Aorta (tissue), 5 donors: ENCODE data around the gene ARFGAP1. TPM values are rescaled to one million over a fixed set of nuclear protein-coding genes. Genes with fewer than 3 reads are reported as not detected.

Experiments
- ATAC-seq: fragments of 200-7000 bp; cut with Tn5 transposase; one replicate; pipeline ENCODE4 v1.9.1; 2022; ENCODE audit warnings: moderate library complexity; ENCODE audit not compliant: low FRiP score
- DNase-seq, 2 donors: peaks; one replicate each; pipeline ENCODE4 v3.0.0-alpha.2; 2020
- H3K27ac ChIP-seq, 2 donors: one replicate each; pipeline ENCODE4 v1.5.1; 2013; ENCODE audit warnings: low read length in 2 of 2, mild to moderate bottlenecking in 2 of 2, moderate library complexity in 2 of 2, control low read depth in 1 of 2, inconsistent platforms in 1 of 2, low read depth in 1 of 2
- H3K27me3 ChIP-seq, 2 donors: one replicate each; pipeline ENCODE4 v1.6.1; 2013; ENCODE audit warnings: control low read depth in 1 of 2, low read length in 1 of 2, mild to moderate bottlenecking in 1 of 2, moderate library complexity in 1 of 2; ENCODE audit not compliant: insufficient read depth in 2 of 2, control insufficient read depth in 1 of 2
- H3K36me3 ChIP-seq, 2 donors: one replicate each; pipeline ENCODE4 v1.6.1; 2013; ENCODE audit warnings: control low read depth in 1 of 2, low read length in 1 of 2, mild to moderate bottlenecking in 1 of 2; ENCODE audit not compliant: insufficient read depth in 2 of 2, control insufficient read depth in 1 of 2
- H3K4me1 ChIP-seq, 2 donors: one replicate each; pipeline ENCODE4 v1.6.1; 2013; ENCODE audit warnings: low read length in 2 of 2, control low read depth in 1 of 2, mild to moderate bottlenecking in 1 of 2, moderate library complexity in 1 of 2; ENCODE audit not compliant: insufficient read depth in 2 of 2, control insufficient read depth in 1 of 2
- H3K4me3 ChIP-seq, 2 donors: one replicate each; pipeline ENCODE4 v1.5.1; 2013; ENCODE audit warnings: low read length in 2 of 2, control low read depth in 1 of 2, mild to moderate bottlenecking in 1 of 2
- H3K9me3 ChIP-seq: one replicate; pipeline ENCODE4 v1.6.1; 2013; ENCODE audit warnings: mild to moderate bottlenecking, low read length; ENCODE audit not compliant: control insufficient read depth
- WGBS, 2 donors: extraction: QIAGEN DNeasy Blood & Tissue Kit; methylation state at CpG; one replicate each; pipeline ENCODE4 v1.1.7; 2013; 5-methylcytosine and 5-hydroxymethylcytosine counted together
- intact Hi-C, 2 donors: fragments of 100-400 bp; cut with DNase I; formaldehyde crosslinking; loops; one replicate each; pipeline versions ENCODE4 v1.14.2 to v1.15.0; 2022
- polyA plus RNA-seq, 2 donors: library from polyadenylated mRNA; stranded (reverse); fragments of 200-250 nt; gene quantifications; one replicate each; pipeline ENCODE4 v1.2.3, GENCODE V29; 2013
- total RNA-seq, 2 donors: library from RNA; stranded (reverse); fragmentation: NEBNext Ultra II Directional; extraction: Animal tissue kit (Norgen Biotek cat#: 25700); gene quantifications; one replicate each; pipeline ENCODE4 v1.2.1, GENCODE V29; 2021
- donor health status: healthy with polysubstance abuse.
- donor health status: Bipolar disorder and iron deficiency.
- donor health status: DM: no; HTN: no; CAD: no.
- donor health status: DM: no; HTN: no; CAD: no.
- donor health status: DM: yes; HTN: yes; CAD: no.

Gene ARFGAP1
- total and polyA plus RNA-seq, 4 donors, result 21.7 to 202 (median 81.9) TPM

DNA sequence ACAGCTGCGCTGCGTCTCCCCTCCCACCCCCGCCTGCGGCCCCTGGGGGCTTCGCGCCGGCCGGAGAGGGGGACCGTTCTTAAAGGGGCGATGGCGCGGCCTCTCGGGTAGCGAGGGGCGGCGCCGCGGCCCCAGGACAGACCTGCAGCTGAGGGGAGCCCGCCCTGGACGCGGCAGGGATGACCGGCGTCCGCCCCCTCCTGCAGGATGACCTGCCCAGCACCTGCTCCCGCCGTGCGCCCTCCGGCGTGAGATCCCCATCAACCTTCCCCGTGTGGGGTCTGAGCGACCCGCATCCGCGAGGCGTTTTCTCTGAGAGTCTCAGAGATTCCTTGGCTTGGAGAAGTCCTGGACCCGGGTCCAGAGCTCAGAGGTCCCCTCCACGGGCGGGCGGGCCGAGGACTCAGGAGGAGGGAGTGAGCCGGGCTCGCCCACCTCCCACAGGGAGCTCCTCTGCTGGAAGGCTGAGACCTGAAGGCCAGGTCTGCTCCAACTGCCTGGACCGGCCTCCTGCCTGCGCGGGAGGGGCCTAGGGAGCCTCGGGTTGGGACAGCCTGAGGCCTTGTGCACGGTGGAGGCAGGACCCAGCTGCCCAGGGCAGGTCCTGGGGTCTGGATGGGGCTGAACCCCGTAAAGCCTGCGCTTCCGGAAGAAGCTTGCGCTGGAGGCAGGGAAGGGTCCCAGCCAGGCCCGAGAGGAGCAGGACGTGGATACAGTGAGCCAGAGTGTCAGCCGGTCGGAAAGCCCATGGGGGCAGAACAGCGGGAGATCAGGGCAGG, 17.8 kb upstream of the ARFGAP1 start:
- 7% methylated on average over 46 to 56 of the region's 56 CpGs for WGBS, 2 donors
- no peaks in the 10 kb centered on the region for H3K27me3 ChIP-seq
- H3K4me1 ChIP-seq, result no peaks in the 10 kb centered on the region
- H3K27ac ChIP-seq, result no peak overlapping the region
- no peaks in the 10 kb centered on the region for H3K9me3 ChIP-seq
- DNase-seq (no peak), ATAC-seq (no peak)
- H3K36me3 ChIP-seq, result no peaks in the 10 kb centered on the region
- intact Hi-C loops, result no loop called here
- H3K4me3 ChIP-seq, result no peak overlapping the region

DNA sequence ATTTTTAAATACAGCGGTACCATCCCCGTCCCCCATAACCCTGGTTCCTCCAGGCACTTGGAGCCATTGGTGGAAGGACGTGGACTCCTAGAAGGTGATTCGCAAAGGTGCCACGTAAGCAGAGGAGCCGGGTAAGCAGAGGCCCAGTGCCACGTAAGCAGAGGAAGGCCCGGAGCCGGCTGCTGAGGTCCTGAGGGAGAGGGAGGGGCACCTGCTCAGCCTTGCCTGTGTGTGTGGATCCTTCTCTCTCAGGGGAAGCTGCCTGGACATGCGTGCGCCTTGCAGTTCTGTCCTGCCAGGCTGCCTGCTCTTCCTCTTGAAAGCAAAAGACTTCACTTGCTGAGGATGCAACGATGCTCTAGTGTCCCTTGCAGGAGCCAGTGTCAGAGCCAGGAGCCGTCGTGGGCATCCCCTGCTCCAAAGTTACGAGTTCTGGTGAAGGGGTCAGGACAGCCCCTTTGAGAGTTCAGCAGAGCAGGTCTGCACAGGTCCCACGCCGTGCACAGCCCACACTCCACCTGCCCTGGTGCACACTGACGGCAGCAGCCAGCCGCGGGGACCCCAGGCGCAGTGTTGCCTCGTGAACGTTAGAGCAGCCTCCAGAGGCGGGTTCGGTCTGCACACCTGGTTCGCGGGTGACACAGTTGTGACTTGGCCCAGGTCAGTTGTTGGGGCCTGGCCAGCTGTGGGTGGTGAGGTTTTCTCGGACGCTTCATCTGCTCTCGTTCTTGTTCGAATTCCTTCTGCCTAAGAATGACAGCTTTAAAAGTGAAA, 16.5 kb upstream of the ARFGAP1 start:
- H3K4me1 ChIP-seq, result no peaks in the 10 kb centered on the region
- no peak overlapping the region for H3K27ac ChIP-seq
- no peak for DNase-seq
- no peaks in the 10 kb centered on the region for H3K36me3 ChIP-seq
- no peaks in the 10 kb centered on the region for H3K9me3 ChIP-seq
- intact Hi-C loops, result no loop called here
- no peak for ATAC-seq
- no peak overlapping the region for H3K4me3 ChIP-seq
- no peaks in the 10 kb centered on the region for H3K27me3 ChIP-seq
- 55 to 60% methylated on average over 31 of the region's 31 CpGs for WGBS, 2 donors

DNA sequence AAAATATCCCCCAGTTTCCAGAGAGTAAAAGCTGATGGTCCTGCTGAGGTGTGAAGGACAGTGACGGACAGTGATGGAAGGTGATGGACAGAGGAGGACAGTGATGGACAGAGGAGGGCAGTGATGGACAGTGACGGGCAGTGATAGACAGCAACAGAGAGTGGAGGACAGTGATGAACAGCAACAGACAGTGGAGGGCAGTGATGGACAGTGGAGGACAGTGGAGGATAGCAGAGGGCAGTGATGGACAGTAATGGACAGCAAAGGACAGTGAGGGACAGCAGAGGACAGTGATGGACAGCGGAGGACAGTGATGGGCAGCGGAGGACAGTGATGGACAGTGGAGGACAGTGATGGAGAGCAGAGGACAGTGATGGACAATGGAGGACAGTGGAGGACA, 15.7 kb upstream of the ARFGAP1 start:
- no peaks in the 10 kb centered on the region for H3K9me3 ChIP-seq
- no peaks in the 10 kb centered on the region for H3K36me3 ChIP-seq
- H3K27ac ChIP-seq, result no peak overlapping the region
- no peak for ATAC-seq
- intact Hi-C loops, result no loop called here
- H3K4me1 ChIP-seq, result no peaks in the 10 kb centered on the region
- H3K27me3 ChIP-seq, result no peaks in the 10 kb centered on the region
- no peak for DNase-seq
- H3K4me3 ChIP-seq, result no peak overlapping the region
- WGBS, 2 donors, result 91 to 92% methylated on average over 4 of the region's 4 CpGs

DNA sequence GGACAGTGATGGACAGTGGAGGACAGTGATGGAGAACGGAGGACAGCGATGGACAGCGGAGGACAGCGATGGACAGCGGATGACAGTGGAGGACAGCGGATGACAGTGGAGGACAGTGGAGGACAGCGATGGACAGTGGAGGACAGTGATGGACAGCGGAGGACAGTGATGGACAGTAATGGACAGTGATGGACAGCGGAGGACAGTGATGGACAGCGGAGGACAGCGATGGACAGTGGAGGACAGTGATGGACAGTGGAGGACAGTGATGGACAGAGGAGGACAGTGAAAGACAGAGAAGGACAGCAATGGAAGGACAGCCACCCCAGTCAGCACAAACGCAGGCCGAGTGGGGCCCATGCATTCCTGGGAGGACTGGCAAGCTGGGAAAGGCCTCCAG, 15.0 kb upstream of the ARFGAP1 start:
- Histone ChIP-seq H3K27me3 (no peaks in the 10 kb centered on the region), H3K36me3 (no peaks in the 10 kb centered on the region), H3K4me3 (no peak overlapping the region), H3K4me1 (no peaks in the 10 kb centered on the region), H3K9me3 (no peaks in the 10 kb centered on the region), H3K27ac (no peak overlapping the region)
- intact Hi-C loops, result no loop called here
- DNase-seq, result no peak
- 86 to 89% methylated on average over 13 of the region's 13 CpGs for WGBS, 2 donors
- ATAC-seq, result no peak

DNA sequence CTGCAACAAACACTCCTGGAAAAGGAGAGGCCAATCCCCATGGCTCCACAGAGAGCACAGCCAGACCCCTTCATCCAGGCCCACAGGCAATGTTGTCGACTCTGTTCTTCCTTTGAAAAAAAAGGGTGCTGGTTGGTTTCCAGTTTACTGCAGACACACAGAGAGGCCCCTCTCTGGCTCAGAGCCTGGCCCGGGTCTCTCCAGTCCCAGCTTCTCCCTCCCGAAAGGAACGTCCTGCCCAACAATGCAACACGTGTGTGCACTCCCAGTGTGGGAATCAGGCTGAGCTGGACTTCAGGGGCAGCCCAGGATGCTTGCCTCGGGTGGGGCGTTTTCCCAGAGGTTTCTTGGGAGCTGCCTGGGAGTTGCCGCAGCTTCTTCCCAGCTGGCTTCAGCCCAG, 13.8 kb upstream of the ARFGAP1 start:
- 24 to 27% methylated on average over 8 of the region's 8 CpGs for WGBS, 2 donors
- intact Hi-C loops, result no loop called here
- H3K36me3 ChIP-seq, result no peaks in the 10 kb centered on the region
- H3K27ac ChIP-seq, result no peak overlapping the region
- H3K27me3 ChIP-seq, result no peaks in the 10 kb centered on the region
- DNase-seq, result no peak
- H3K9me3 ChIP-seq, result no peaks in the 10 kb centered on the region
- no peak overlapping the region for H3K4me3 ChIP-seq
- no peak for ATAC-seq
- no peaks in the 10 kb centered on the region for H3K4me1 ChIP-seq

DNA sequence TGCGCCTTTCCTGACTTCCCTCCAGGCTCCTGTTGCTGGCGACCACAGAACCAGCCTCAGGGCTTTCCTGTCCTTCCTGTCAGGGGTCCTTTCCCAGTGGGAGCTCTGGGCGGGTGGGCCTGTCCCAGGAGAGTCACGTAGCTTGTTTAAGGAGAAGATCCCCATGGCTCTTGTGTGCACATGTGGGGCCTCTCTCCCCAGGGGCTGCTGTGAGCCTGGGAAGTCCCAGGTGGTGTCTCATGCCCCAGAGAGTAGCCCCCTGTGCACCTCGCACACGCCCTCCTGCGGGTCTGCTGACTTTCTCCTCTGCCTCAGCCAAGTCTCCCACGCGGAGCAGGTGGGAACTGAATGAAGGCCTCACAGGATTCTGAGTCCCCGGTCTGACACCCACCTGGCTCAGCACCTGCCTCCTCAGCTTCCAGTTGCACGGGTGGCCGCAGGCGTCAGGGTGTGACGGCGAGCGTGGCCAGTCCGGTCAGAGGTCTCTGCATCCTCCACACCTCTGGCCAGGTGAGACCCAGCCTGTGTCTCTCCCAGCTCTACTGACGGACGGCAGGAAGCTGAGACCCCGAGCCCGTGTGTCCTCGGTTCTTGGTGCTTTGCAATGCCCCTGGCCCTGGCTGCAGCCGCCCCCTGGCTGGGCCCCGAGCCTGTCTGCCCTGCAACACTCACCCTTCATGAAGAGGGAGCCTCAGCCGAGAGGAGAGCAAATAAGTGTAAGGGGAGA, 12.7 kb upstream of the ARFGAP1 start:
- intact Hi-C loops, result no loop called here
- H3K36me3 ChIP-seq, result no peaks in the 10 kb centered on the region
- no peak overlapping the region for H3K27ac ChIP-seq
- DNase-seq, result no peak
- H3K27me3 ChIP-seq, result no peaks in the 10 kb centered on the region
- WGBS, 2 donors, result 86 to 88% methylated on average over 24 to 25 of the region's 25 CpGs
- H3K9me3 ChIP-seq, result no peaks in the 10 kb centered on the region
- peak; percentile 47 for ATAC-seq
- H3K4me3 ChIP-seq, result no peak overlapping the region
- no peaks in the 10 kb centered on the region for H3K4me1 ChIP-seq

DNA sequence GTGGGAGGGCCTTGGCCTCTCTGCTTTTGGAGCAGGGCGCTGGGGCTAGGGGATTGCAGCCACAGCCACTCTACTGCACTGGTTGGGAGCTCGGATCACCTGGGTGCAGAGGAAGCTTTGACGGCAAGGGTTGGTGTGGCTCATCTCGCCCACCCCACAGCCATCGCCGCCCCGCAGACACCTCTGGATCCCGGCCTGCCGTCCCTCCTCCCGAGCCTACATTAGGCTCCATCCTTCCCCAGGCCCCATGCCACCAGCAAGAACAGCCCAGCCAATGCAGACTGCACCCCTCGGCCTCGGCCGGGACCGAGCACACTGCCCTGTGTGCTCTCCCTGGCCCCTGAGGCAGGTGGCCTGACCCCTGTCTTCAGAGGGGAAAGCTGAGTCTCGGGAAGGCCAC, 12.1 kb upstream of the ARFGAP1 start:
- H3K27me3 ChIP-seq, result no peaks in the 10 kb centered on the region
- H3K4me1 ChIP-seq, result no peaks in the 10 kb centered on the region
- no peak overlapping the region for H3K27ac ChIP-seq
- DNase-seq (no peak), ATAC-seq (no peak)
- no peaks in the 10 kb centered on the region for H3K36me3 ChIP-seq
- H3K9me3 ChIP-seq, result no peaks in the 10 kb centered on the region
- WGBS, 2 donors, result 89 to 95% methylated on average over 14 to 15 of the region's 15 CpGs
- intact Hi-C loops, result no loop called here
- H3K4me3 ChIP-seq, result no peak overlapping the region

DNA sequence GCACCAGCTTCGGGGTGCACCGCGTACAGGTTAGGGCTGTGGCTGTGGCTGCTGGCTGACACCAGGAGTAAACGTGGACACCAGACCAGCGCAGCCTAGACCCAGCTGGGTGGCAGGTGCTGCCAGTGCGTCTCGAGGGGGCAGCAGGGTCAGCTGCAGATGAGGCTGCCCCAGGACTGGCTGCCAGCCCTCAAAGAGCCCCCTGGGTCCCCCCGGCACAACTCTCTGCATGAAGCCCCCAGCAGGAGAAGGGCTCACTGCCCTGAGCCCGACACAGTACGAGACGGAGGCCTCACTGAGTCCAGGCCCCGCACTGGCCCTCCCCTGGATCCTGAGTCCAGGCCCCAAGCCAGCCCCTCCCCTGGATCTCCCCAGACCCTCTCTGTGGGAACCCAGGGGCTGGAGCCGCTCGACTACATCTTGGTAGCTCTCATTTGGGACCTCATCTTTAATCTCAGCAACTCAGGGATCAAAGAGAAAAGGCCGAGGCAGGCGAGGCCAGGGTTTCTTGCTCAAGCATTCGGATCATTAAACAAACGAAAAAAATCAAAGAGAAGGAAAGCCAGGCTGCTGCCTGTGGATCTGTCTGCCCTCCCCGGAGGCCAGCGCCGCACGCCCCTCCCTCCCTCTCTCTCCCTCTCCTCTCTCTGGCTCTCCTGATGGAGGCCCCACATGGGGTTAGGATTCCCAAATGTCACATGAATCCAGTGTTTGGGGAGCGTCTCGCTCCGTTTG, 11.4 kb upstream of the ARFGAP1 start:
- no peaks in the 10 kb centered on the region for H3K4me1 ChIP-seq
- H3K27me3 ChIP-seq, result no peaks in the 10 kb centered on the region
- H3K9me3 ChIP-seq, result no peaks in the 10 kb centered on the region
- intact Hi-C loops, result no loop called here
- no peak overlapping the region for H3K4me3 ChIP-seq
- no peak for DNase-seq
- H3K27ac ChIP-seq, result no peak overlapping the region
- ATAC-seq, result no peak
- H3K36me3 ChIP-seq, result no peaks in the 10 kb centered on the region
- 43 to 51% methylated on average over 23 to 25 of the region's 25 CpGs for WGBS, 2 donors
